Right lobe of liver (tissue), 6 donors: Measurements from ENCODE around the gene KIFC3. TPM values are rescaled to one million over a fixed set of nuclear protein-coding genes. Genes with fewer than 3 reads are reported as not detected.
A peak's percentile ranks its signal among the peaks of the same experiment; 100 is the strongest.

Experiments used
- ATAC-seq, 4 donors: fragments of 200-7000 bp; cut with Tn5 transposase; one replicate each; pipeline ENCODE4 v1.9.1; 2020; ENCODE audit warnings: mild to moderate bottlenecking in 4 of 4, moderate library complexity in 4 of 4
- DNase-seq, 3 donors: peaks; one replicate each; pipeline ENCODE4 v3.0.0-alpha.2; 2020
- H3K27ac ChIP-seq, 3 donors: fragments of 200-600 bp; one replicate each; pipeline ENCODE4 v1.8.0; 2022
- H3K27me3 ChIP-seq, 2 donors: fragments of 200-600 bp; one replicate each; pipeline ENCODE4 v1.8.0; 2022
- H3K36me3 ChIP-seq, 4 donors: fragments of 200-600 bp; sonication (generic) in 1 of 4; one replicate each; pipeline versions ENCODE4 v1.5.1 to v1.8.0; 2017 to 2022; ENCODE audit warnings: control low read depth in 1 of 4
- H3K4me1 ChIP-seq, 4 donors: fragments of 200-600 bp; sonication (generic) in 1 of 4; one replicate each; pipeline versions ENCODE4 v1.5.1 to v1.8.0; 2017 to 2022; ENCODE audit warnings: control low read depth in 1 of 4
- H3K4me3 ChIP-seq, 3 donors: fragments of 200-600 bp; one replicate each; pipeline ENCODE4 v1.8.0; 2022
- H3K9me3 ChIP-seq, 4 donors: fragments of 200-600 bp; sonication (generic) in 1 of 4; one replicate each; pipeline versions ENCODE4 v1.5.1 to v1.8.0; 2017 to 2022; ENCODE audit warnings: control low read depth in 1 of 4
- CTCF ChIP-seq, 4 donors: fragments of 200-600 bp in 3 of 4; fragments of 450-650 bp in 1 of 4; IDR thresholded peaks; one replicate each; pipeline versions ENCODE4 v1.5.1 to v1.8.0; 2016 to 2022; ENCODE audit warnings: antibody characterized with exemption in 4 of 4, mild to moderate bottlenecking in 2 of 4
- POLR2A ChIP-seq: fragments of 450-650 bp; IDR thresholded peaks from one replicate; pipeline ENCODE4 v1.6.1; 2017; ENCODE audit warnings: antibody characterized with exemption, mild to moderate bottlenecking
- WGBS: methylation state at CpG from one replicate; pipeline ENCODE4 v1.1.6; 2018; ENCODE audit warnings: low coverage, low lambda C conversion rate; ENCODE audit not compliant: insufficient coverage; ENCODE audit errors: missing lambda C conversion rate; 5-methylcytosine and 5-hydroxymethylcytosine counted together
- intact Hi-C, 2 donors: fragments of 100-400 bp; cut with DNase I; formaldehyde crosslinking; loops; one replicate each; pipeline versions ENCODE4 v1.11.2 to v1.14.1; 2022
- total RNA-seq, 6 experiments: library from RNA; depleted of rRNA in 2 of 6; stranded (reverse); fragments of >200 nt in 2 of 6; fragmentation: NEBNext Ultra II Directional in 3 of 6; extraction: Animal tissue kit (Norgen Biotek cat#: 25700) in 3 of 6; gene quantifications; one replicate each; pipeline versions ENCODE4 v1.1.0 to v1.2.4, GENCODE V29; 2016 to 2023
- donor health status: DM: no; HTN: yes; CAD: no.
- donor health status: DM: no; HTN: no; CAD: no.
- donor health status: DM: no; HTN: no; CAD: no.
- donor health status: DM: no; HTN: yes; CAD: no.
- donor health status: DM: no; HTN: yes; CAD: no.

KIFC3 gene
- total RNA-seq, 6 experiments from 2014 or later = 20.3 to 88.9 (median 46.4) TPM

- H3K36me3 ChIP-seq = peaks cover 0 to 26% (median 14%) of the 10 kb centered on the region in 4 donors
- intact Hi-C loops = no loop called here
- no peaks in the 10 kb centered on the region for H3K9me3 ChIP-seq
- ATAC-seq = peak in 2 of 4 donors; percentile 12 to 31
- H3K27ac ChIP-seq = no peak overlapping the region
- H3K27me3 ChIP-seq = no peaks in the 10 kb centered on the region
- WGBS = 71% methylated on average over 2 of the region's 23 CpGs
- TF ChIP-seq POLR2A (no peak), CTCF (IDR thresholded peaks at IDR 0.05) (no peak)
- DNase-seq = no peak
- H3K4me1 ChIP-seq = no peaks in the 10 kb centered on the region
- H3K4me3 ChIP-seq = no peak overlapping the region
Observed at GRCh38 chr16:57775661-57776469, 26.4 kb downstream of the KIFC3 start.

GRCh38 chr16:57774705-57775285, 27.5 kb downstream of the KIFC3 start:
- 87% methylated on average over 7 of the region's 12 CpGs for WGBS
- Histone ChIP-seq H3K36me3 (peaks cover 0 to 37% (median 22%) of the 10 kb centered on the region in 4 donors), H3K4me1 (no peaks in the 10 kb centered on the region), H3K27ac (no peak overlapping the region), H3K4me3 (no peak overlapping the region), H3K9me3 (no peaks in the 10 kb centered on the region), H3K27me3 (no peaks in the 10 kb centered on the region)
- no peak for ATAC-seq
- no peak for DNase-seq
- intact Hi-C loops = no loop called here
- no peak for TF ChIP-seq POLR2A

- intact Hi-C loops = no loop called here
- Histone ChIP-seq H3K27ac (no peak overlapping the region), H3K9me3 (no peaks in the 10 kb centered on the region), H3K4me1 (no peaks in the 10 kb centered on the region), H3K36me3 (peaks cover 0 to 47% (median 26%) of the 10 kb centered on the region in 4 donors), H3K27me3 (no peaks in the 10 kb centered on the region), H3K4me3 (no peak overlapping the region)
- WGBS = 91% methylated on average over 5 of the region's 11 CpGs
- TF ChIP-seq POLR2A (no peak), CTCF (IDR thresholded peaks at IDR 0.05) (no peak)
- ATAC-seq (peak in 2 of 4 donors; percentile 6 to 12), DNase-seq (peak in 1 of 3 donors; percentile 26)
Observed at GRCh38 chr16:57773655-57774295, 28.5 kb downstream of the KIFC3 start.

GRCh38 chr16:57773019-57773418, 29.3 kb downstream of the KIFC3 start:
- DNase-seq (no peak), ATAC-seq (no peak)
- no peak for TF ChIP-seq POLR2A
- TF ChIP-seq CTCF (IDR thresholded peaks at IDR 0.05) = no peak
- Histone ChIP-seq H3K4me3 (no peak overlapping the region), H3K4me1 (no peaks in the 10 kb centered on the region), H3K9me3 (no peaks in the 10 kb centered on the region), H3K27ac (no peak overlapping the region), H3K36me3 (peaks cover 0 to 49% (median 29%) of the 10 kb centered on the region in 4 donors), H3K27me3 (no peaks in the 10 kb centered on the region)
- WGBS = 72% methylated on average over 7 of the region's 11 CpGs
- intact Hi-C loops = no loop called here
